ENCODE measurements around the gene PA2G4.
"Not testable (repeated sequence)": the region's sequence is repeated elsewhere in the genome, so short reads cannot be mapped to it uniquely, and the experiment has no call there.

PA2G4 gene

GRCh38 chr12:56104109-56104814 lies at the start of gene PA2G4:
Gene PA2G4 (plus strand): TSS chr12:56104559. CDS start chr12:56104738, 179 bp downstream.
- Histone ChIP-seq H3K27me3 (no peaks in the 10 kb centered on the region), H3K36me3 (peaks cover 25 to 30% (median 27%) of the 10 kb centered on the region in 3 donors), H3K9me3 (no peaks in the 10 kb centered on the region), H3K27ac (peak within 1 kb of the TSS; percentile 80 to 86), H3K4me1 (peaks cover 0 to 23% (median 21%) of the 10 kb centered on the region in 4 donors), H3K4me3 (peak within 1 kb of the TSS; percentile 62 to 70)
- intact Hi-C loops (cut with DNase I; ENCODE audit: low total_unique reads): loop anchor here (10.0 kb wide), 1 partner anchor 109 kb away; the partner anchor contains the start of gene SUOX
- no peak for TF ChIP-seq CTCF (IDR thresholded peaks at IDR 0.05)
- peak; percentile 97 to 99 for DNase-seq

DNA sequence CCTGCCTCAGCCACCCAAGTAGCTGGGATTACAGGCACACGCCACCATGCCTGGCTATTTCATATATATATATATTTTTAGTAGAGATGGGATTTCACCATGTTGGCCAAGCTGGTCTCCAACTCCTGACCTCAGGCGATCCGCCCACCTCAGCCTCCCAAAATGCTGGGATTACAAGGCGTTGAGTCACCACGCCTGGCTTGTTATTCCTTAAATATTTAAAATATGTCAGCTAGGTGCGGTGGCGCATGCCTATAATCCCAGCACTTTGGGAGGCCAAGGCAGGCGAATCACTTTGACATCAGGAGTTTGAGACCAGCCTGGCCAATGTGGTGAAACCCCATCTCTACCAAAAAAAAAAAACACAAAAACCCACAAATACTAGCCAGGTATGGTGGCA lies 44.4 kb upstream of the PA2G4 start:
- H3K4me3 ChIP-seq; H3K27ac ChIP-seq; intact Hi-C loops (cut with DNase I; ENCODE audit: low total_unique reads); DNase-seq; H3K36me3 ChIP-seq; H3K9me3 ChIP-seq; H3K27me3 ChIP-seq; H3K4me1 ChIP-seq: not testable (repeated sequence)

DNA sequence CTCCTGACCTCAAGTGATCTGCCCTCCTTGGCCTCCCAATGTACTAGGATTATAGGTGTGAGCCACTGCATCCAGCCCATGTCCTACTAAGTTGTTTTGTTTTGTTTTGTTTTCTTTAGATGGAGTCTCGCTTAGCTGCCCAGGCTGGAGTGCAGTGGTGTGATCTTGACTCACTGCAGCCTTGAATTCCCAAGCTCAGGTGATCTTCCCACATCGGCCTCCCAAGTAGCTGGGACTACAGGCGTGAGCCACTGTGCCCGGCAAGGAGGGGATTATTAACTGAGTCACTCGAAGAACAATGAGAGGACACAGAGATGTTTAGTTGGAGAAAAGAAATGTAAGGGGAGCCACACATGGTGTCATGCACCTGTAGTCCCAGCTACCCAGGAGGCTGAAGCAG lies 42.4 kb upstream of the PA2G4 start:
- no peaks in the 10 kb centered on the region for H3K9me3 ChIP-seq
- no peak for TF ChIP-seq CTCF (IDR thresholded peaks at IDR 0.05)
- no peaks in the 10 kb centered on the region for H3K27me3 ChIP-seq
- H3K27ac ChIP-seq: no peak overlapping the region
- H3K36me3 ChIP-seq: no peaks in the 10 kb centered on the region
- H3K4me1 ChIP-seq: no peaks in the 10 kb centered on the region
- no peak overlapping the region for H3K4me3 ChIP-seq
- peak in 1 of 2 donors; percentile 20 for DNase-seq
- intact Hi-C loops (cut with DNase I; ENCODE audit: low total_unique reads): no loop called here

- no peak for DNase-seq
- Histone ChIP-seq H3K27me3 (no peaks in the 10 kb centered on the region), H3K27ac (no peak overlapping the region), H3K9me3 (no peaks in the 10 kb centered on the region), H3K4me3 (no peak overlapping the region), H3K4me1 (no peaks in the 10 kb centered on the region), H3K36me3 (no peaks in the 10 kb centered on the region)
- intact Hi-C loops (cut with DNase I; ENCODE audit: low total_unique reads): no loop called here
- TF ChIP-seq CTCF (IDR thresholded peaks at IDR 0.05): no peak
Observed at GRCh38 chr12:56062996-56063395, 41.4 kb upstream of the PA2G4 start.

GRCh38 chr12:56071648-56072047 lies 32.7 kb upstream of the PA2G4 start:
- H3K27me3 ChIP-seq: no peaks in the 10 kb centered on the region
- no peaks in the 10 kb centered on the region for H3K4me1 ChIP-seq
- intact Hi-C loops (cut with DNase I; ENCODE audit: low total_unique reads): no loop called here
- H3K4me3 ChIP-seq: no peak overlapping the region
- DNase-seq: no peak
- no peak for TF ChIP-seq CTCF (IDR thresholded peaks at IDR 0.05)
- H3K36me3 ChIP-seq: no peaks in the 10 kb centered on the region
- H3K27ac ChIP-seq: no peak overlapping the region
- no peaks in the 10 kb centered on the region for H3K9me3 ChIP-seq

DNA sequence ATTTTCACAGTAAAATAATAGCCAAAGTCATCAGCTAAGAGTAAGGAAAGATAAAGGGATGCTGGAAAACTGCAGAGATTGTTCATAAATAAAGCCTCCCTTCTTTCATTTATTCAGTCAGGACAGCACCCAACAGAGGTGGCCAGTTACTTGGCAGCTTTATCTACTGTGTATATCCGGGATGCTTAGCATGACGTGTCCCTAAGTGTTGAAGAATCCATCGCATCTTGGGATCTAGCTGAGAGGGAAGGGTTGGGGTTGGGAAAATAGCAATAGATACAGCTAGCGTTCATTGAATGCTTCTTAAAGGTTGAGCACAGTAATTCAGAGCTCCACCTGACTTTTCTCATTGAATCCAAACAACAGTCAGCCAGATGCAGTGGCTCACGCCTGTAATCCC lies 30.0 kb upstream of the PA2G4 start:
- Histone ChIP-seq H3K27me3 (no peaks in the 10 kb centered on the region), H3K9me3 (no peaks in the 10 kb centered on the region), H3K4me3 (no peak overlapping the region), H3K4me1 (peaks cover 0 to 9% (median 2%) of the 10 kb centered on the region in 4 donors), H3K27ac (no peak overlapping the region), H3K36me3 (no peaks in the 10 kb centered on the region)
- no peak for DNase-seq
- no peak for TF ChIP-seq CTCF (IDR thresholded peaks at IDR 0.05)
- intact Hi-C loops (cut with DNase I; ENCODE audit: low total_unique reads): no loop called here

GRCh38 chr12:56077966-56078365 lies 26.4 kb upstream of the PA2G4 start:
- H3K27me3 ChIP-seq; intact Hi-C loops (cut with DNase I; ENCODE audit: low total_unique reads); DNase-seq; H3K27ac ChIP-seq; H3K36me3 ChIP-seq; H3K4me3 ChIP-seq; H3K9me3 ChIP-seq: not testable (repeated sequence)
- peaks cover 0 to 22% (median 9%) of the 10 kb centered on the region in 4 donors for H3K4me1 ChIP-seq

Measured in tibial artery (tissue), 4 donors.